Loucy (cell line): Measurements from ENCODE around the gene GUCY1A1.

Source experiments
- H2AFZ ChIP-seq: fragments of 200-600 bp; sonication (generic); 2 replicates; pipeline ENCODE4 v1.6.0; 2016; ENCODE audit warnings: antibody characterized with exemption, mild to moderate bottlenecking, low read length, moderate library complexity
- H3F3A ChIP-seq: fragments of 200-600 bp; 2 replicates; pipeline ENCODE4 v1.6.0; 2016; ENCODE audit warnings: antibody characterized with exemption, low read depth, mild to moderate bottlenecking
- H3K27me3 ChIP-seq: fragments of 200-600 bp; sonication (generic); 2 replicates; pipeline ENCODE4 v1.6.1; 2014; ENCODE audit warnings: low read length, mild to moderate bottlenecking; ENCODE audit not compliant: insufficient read depth, poor library complexity, severe bottlenecking
- H3K36me3 ChIP-seq: fragments of 200-600 bp; sonication (generic); 2 replicates; pipeline ENCODE4 v1.6.1; 2016; ENCODE audit warnings: low read length; ENCODE audit not compliant: insufficient read depth
- H3K4me1 ChIP-seq: fragments of 200-600 bp; sonication (generic); 2 replicates; pipeline ENCODE4 v1.5.1; 2014; ENCODE audit warnings: low read length, mild to moderate bottlenecking; ENCODE audit not compliant: insufficient read depth, poor library complexity, severe bottlenecking
- H3K4me2 ChIP-seq: fragments of 200-600 bp; sonication (generic); 2 replicates; pipeline ENCODE4 v1.6.0; 2014; ENCODE audit warnings: antibody characterized with exemption, low read length, low read depth, mild to moderate bottlenecking; ENCODE audit not compliant: poor library complexity, severe bottlenecking
- H3K4me3 ChIP-seq: fragments of 200-600 bp; sonication (generic); 2 replicates; pipeline ENCODE4 v1.5.1; 2014; ENCODE audit warnings: low read length, mild to moderate bottlenecking, mixed read lengths; ENCODE audit not compliant: poor library complexity, severe bottlenecking
- H3K79me2 ChIP-seq: fragments of 200-600 bp; sonication (generic); 2 replicates; pipeline ENCODE4 v1.6.1; 2014; ENCODE audit warnings: low read length; ENCODE audit not compliant: insufficient read depth
- H3K9ac ChIP-seq: fragments of 200-600 bp; sonication (generic); 2 replicates; pipeline ENCODE4 v1.6.0; 2014; ENCODE audit warnings: mild to moderate bottlenecking, low read depth, low read length, moderate library complexity; ENCODE audit not compliant: poor library complexity, severe bottlenecking
- H3K9me2 ChIP-seq: fragments of 200-600 bp; sonication (generic); replicated peaks from 2 replicates; pipeline ENCODE4 v1.6.1; 2016; ENCODE audit warnings: low read depth, low read length, mixed read lengths
- H3K9me3 ChIP-seq: fragments of 200-600 bp; sonication (generic); 2 replicates; pipeline ENCODE4 v1.6.1; 2014; ENCODE audit warnings: mild to moderate bottlenecking, antibody characterized with exemption, low read length, low read depth; ENCODE audit not compliant: insufficient read depth
- H4K20me1 ChIP-seq: fragments of 200-600 bp; sonication (generic); 2 replicates; pipeline ENCODE4 v1.6.0; 2014; ENCODE audit warnings: antibody characterized with exemption, low read length, mild to moderate bottlenecking; ENCODE audit not compliant: insufficient read depth, poor library complexity, severe bottlenecking
- EZH2phosphoT487 ChIP-seq: fragments of 200-600 bp; IDR thresholded peaks from 2 replicates; pipeline ENCODE4 v1.6.1; 2018; ENCODE audit warnings: antibody characterized with exemption, mild to moderate bottlenecking, moderate library complexity, borderline replicate concordance
- TF ChIP-seq, protein P1 (sequence below): fragments of 200-600 bp; sonication (generic); conservative IDR thresholded peaks from 2 replicates; pipeline ENCODE4 v1.5.1; 2014; ENCODE audit warnings: mild to moderate bottlenecking, antibody characterized with exemption, low read length

The GUCY1A1 gene, protein sequence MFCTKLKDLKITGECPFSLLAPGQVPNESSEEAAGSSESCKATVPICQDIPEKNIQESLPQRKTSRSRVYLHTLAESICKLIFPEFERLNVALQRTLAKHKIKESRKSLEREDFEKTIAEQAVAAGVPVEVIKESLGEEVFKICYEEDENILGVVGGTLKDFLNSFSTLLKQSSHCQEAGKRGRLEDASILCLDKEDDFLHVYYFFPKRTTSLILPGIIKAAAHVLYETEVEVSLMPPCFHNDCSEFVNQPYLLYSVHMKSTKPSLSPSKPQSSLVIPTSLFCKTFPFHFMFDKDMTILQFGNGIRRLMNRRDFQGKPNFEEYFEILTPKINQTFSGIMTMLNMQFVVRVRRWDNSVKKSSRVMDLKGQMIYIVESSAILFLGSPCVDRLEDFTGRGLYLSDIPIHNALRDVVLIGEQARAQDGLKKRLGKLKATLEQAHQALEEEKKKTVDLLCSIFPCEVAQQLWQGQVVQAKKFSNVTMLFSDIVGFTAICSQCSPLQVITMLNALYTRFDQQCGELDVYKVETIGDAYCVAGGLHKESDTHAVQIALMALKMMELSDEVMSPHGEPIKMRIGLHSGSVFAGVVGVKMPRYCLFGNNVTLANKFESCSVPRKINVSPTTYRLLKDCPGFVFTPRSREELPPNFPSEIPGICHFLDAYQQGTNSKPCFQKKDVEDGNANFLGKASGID

GRCh38 chr4:155666344-155667221, at the start of gene GUCY1A1:
GUCY1A1 (plus strand) TSS chr4:155666848; CDS start chr4:155696868, 30,020 bp downstream.
- TF ChIP-seq, protein P1, sequence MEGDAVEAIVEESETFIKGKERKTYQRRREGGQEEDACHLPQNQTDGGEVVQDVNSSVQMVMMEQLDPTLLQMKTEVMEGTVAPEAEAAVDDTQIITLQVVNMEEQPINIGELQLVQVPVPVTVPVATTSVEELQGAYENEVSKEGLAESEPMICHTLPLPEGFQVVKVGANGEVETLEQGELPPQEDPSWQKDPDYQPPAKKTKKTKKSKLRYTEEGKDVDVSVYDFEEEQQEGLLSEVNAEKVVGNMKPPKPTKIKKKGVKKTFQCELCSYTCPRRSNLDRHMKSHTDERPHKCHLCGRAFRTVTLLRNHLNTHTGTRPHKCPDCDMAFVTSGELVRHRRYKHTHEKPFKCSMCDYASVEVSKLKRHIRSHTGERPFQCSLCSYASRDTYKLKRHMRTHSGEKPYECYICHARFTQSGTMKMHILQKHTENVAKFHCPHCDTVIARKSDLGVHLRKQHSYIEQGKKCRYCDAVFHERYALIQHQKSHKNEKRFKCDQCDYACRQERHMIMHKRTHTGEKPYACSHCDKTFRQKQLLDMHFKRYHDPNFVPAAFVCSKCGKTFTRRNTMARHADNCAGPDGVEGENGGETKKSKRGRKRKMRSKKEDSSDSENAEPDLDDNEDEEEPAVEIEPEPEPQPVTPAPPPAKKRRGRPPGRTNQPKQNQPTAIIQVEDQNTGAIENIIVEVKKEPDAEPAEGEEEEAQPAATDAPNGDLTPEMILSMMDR, result no peak
- no peak for TF ChIP-seq EZH2phosphoT487
- Histone ChIP-seq H2AFZ (peak within 1 kb of the TSS; percentile 98), H3F3A (no peaks in the 10 kb centered on the region; the same call in 1 of the 2 replicates), H3K4me3 (peak within 1 kb of the TSS; percentile 81), H4K20me1 (no peaks in the 10 kb centered on the region), H3K4me2 (peak within 1 kb of the TSS; percentile 97), H3K27me3 (no peaks in the 10 kb centered on the region), H3K79me2 (peaks cover 35% of the 10 kb centered on the region), H3K9me2 (no peaks in the 10 kb centered on the region), H3K4me1 (peaks cover 47% of the 10 kb centered on the region), H3K36me3 (no peaks in the 10 kb centered on the region), H3K9me3 (no peaks in the 10 kb centered on the region), H3K9ac (peak within 1 kb of the TSS; percentile 88)

GRCh38 chr4:155617296-155617695, 49.4 kb upstream of the GUCY1A1 start:
- TF ChIP-seq, protein P1, result no peak
- no peak for TF ChIP-seq EZH2phosphoT487
- Histone ChIP-seq H2AFZ (no peak overlapping the region), H3K4me1 (peaks cover 12% of the 10 kb centered on the region)

GRCh38 chr4:155618183-155618838, 48.3 kb upstream of the GUCY1A1 start:
- H3K79me2 ChIP-seq, result no peaks in the 10 kb centered on the region
- no peak overlapping the region for H2AFZ ChIP-seq
- H3K9me3 ChIP-seq, result no peaks in the 10 kb centered on the region
- no peaks in the 10 kb centered on the region for H4K20me1 ChIP-seq
- no peak overlapping the region for H3K9ac ChIP-seq
- H3K4me3 ChIP-seq, result no peak overlapping the region
- peaks cover 12% of the 10 kb centered on the region for H3K4me1 ChIP-seq
- H3K36me3 ChIP-seq, result no peaks in the 10 kb centered on the region
- H3K27me3 ChIP-seq, result no peaks in the 10 kb centered on the region
- no peaks in the 10 kb centered on the region for H3K9me2 ChIP-seq
- H3F3A ChIP-seq, result no peaks in the 10 kb centered on the region
- TF ChIP-seq EZH2phosphoT487, result no peak
- TF ChIP-seq, protein P1, result no peak
- H3K4me2 ChIP-seq, result no peak overlapping the region

More at GRCh38 chr4:155617296-155617695, 49.4 kb upstream of the GUCY1A1 start:
- Histone ChIP-seq H3K27me3 (no peaks in the 10 kb centered on the region), H3K36me3 (no peaks in the 10 kb centered on the region), H3K79me2 (no peaks in the 10 kb centered on the region), H3K4me3 (no peak overlapping the region), H3F3A (no peaks in the 10 kb centered on the region), H3K9ac (no peak overlapping the region), H4K20me1 (no peaks in the 10 kb centered on the region), H3K4me2 (no peak overlapping the region), H3K9me3 (no peaks in the 10 kb centered on the region), H3K9me2 (no peaks in the 10 kb centered on the region)
